Umbilical cord (tissue), 2 donors: Measurements from ENCODE around the gene FAM174B. TPM values are rescaled to one million over a fixed set of nuclear protein-coding genes. Genes with fewer than 3 reads are reported as not detected.
A peak's percentile ranks its signal among the peaks of the same experiment; 100 is the strongest.
"Not testable (repeated sequence)": the region's sequence is repeated elsewhere in the genome, so short reads cannot be mapped to it uniquely, and the experiment has no call there.

Experiments
- DNase-seq: peaks from one replicate; pipeline ENCODE4 v3.0.0-alpha.2; 2015; ENCODE audit warnings: low spot score
- total RNA-seq: library from RNA; depleted of rRNA; stranded (reverse); fragments of >200 nt; gene quantifications from one replicate; pipeline ENCODE4 v1.2.3, GENCODE V29; 2014; ENCODE audit warnings: low replicate concordance; ENCODE audit not compliant: insufficient read depth

The FAM174B gene
- total RNA-seq, 1 donor from 2014 or later, result 4.8 TPM

DNA sequence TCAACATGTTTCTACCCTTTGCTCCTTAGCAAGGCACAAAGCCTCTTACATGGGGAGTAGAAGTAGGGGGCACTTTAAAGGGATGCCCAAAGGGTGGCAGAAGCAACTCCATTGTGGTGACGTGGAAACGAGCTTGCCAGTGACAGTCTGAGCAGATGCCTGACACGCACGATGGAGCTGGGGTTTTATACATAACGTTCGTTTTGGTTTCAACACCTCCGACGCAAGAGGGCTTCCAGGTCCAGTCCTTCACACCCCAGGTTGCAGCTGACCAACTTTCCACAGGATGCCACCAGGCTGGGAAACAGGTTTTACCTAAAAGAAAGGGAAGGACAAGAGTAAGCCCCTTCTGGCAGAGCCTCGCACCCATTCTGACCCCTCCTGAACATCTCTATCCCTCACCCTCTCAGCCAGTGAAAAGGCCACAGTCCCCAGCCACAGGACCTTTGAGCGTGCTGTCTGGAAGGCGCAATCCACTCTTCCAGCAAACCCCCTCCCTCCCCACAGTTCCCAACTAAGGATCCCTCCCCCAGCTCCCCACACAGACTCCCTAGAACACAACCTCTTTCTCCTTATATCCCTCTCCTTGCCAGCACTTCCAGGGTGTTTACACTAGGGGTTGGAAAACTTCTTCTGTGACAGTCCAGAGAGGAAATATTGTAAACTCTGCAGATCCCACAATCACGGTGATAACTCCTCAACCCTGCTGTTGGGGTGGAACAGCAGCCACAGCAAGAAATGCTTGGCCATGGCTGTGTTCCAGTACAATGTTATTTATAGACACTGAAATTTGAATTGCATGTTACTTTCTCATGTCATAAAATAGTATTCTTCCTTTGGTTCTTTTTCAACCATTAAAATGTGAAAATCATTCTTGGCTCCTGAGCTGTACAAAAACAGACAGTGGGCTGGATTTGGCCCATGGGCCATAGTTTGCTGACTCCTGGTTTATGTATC, 36.2 kb downstream of the FAM174B start:
- peak; percentile 86 for DNase-seq

DNA sequence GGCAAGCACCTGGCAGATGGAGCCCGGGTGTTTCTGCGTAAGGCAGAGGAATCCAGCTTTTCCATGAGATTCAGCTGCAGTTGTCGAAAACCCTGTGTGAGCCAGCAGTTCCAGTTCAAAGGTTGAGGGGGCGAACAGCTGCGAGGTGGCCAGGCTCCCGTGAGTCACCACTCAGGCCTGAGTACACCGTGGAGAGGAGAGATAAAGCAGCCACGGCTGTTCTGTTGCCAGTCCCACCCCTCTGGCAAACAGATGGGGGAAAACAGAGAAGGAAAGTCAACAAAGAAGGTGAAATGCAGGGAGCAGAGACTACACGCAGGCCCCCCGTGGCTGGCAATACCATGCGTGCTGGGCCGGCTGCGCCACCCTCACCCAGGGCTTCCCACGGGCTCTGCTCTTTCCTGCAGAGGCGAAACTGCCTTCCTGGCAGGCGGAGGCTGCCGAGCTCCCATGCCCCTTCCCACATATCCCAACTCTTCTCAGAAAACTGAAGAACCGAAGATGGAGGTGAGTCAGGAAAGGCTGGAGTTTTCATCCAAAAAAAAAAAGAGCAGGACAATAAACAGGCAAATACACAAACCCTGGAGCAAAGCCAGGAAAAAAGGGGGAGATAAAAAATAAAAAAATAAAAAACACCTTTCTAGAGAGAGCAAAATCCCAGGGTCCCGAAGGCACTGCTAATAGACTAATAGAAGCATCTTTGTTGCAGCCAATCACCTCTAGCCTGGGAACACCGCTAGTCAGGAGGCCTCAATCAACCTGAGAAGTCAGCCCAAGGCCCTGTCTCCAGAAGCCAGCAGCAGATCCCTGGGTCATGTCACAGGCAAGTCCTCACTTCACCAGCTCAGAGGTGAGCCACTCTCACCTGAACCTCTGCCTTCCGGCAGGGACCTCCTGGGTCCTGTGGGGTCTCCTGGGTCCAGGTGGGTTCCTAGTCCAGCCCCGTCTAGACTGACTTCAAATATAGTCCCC, 37.7 kb downstream of the FAM174B start:
- peak; percentile 41 for DNase-seq

DNA sequence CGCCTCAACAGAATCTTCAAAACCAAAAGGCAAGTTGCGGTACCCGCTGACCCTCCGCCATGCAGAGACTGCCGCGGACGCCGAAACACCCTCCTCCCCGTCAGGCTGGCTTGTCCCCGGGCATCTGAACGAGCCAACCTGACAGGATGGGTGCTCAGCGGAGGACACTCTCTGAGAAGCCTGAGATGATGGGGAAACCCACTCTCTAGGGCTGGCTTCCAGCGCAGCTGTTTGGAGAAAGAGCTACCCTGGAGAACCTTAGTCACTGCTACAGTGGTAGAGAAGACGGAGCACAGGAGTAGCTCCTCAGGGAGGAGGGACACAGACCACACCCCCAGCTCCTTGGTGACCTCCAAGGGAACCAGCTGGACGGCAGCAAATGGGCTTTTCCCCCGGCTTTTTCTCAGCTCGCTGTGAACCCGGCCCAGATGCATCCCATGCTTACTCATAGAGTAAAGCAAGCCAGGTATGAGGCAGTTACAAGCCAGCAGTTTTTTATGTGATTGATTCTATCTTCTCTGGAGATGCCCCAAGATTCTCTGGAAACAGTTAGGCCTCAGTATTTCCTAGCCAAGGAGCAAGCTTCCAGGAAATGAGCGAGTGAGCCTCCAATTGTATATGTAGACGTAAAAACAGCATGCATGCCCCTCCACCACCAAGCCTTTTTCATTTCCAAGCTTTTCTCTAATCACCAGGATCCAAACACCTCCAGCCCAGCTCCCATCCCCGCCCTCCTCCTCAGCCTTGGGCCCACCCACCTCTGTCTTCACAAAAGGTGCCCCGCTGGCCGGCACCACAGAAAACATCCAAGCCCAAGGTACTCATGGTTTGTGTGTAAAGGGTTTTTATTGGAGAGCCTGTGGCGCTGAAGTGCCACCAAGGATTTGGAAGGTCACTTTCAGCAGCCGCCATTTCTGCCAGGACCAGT, 38.7 kb downstream of the FAM174B start:
- DNase-seq, result no peak

DNA sequence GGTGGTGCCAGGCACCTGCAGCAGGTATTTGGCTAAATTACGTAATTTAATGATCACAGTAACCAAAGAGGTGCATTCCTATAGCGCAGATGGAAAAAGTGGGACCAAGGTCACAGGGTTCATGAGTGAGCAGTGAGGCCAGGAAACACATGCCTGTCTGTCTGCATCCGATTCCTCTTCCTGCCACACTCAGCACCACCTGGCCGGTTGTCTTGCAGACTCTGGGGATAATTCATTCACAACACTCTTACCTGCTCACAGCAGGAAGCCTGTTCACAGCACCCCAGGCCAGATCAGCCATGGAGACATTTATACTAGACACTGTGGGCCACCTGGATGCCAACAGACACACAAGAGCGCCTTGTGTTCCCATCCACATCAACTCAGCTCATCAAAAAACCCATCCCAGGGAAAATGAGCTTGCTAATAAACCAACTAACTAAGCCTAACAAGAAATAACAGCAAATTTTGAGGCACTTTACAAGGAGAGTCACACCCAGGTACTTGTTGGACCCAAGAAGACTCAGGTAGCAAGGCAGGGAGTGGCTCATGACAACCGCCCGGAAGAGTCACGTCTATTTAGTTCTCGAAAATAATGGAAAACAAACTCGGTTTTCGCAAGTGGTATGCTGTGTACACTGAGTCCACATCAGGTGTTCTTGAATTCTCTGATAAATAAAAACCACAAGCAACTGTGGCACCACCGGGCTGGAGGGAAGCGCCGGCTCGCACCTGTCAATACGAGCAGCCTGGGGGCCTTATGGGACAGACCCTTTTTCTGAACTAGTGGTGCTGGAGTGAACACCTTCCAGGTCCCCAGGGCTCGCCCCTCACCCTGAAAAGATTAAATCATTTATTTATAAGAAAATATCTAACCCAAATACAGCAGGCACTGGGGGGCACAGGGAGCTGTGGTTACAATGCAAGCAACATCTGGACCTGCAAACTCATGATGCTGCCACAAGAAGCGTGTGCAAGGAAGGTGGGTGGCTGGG, 40.5 kb downstream of the FAM174B start:
- DNase-seq, result no peak

DNA sequence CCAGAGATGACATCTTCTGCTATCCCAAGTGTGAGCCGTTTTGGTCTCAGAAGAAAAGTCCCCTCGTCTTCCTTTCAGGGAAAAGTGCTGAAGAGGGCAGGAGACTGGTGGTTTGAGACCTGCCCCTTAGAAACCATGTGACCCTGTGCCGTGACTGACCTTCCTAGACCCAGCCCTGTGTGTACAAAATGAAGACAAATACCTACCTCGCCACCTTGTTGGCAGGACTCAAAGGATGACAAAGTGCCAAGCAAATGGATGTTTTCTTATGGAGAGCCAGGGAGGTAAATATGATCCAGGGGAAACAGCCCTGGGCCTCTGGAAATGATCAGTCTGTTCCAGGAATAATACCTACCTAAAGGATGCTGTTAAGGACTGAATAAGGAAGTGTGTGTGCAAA, 41.3 kb downstream of the FAM174B start:
- DNase-seq, result no peak

DNA sequence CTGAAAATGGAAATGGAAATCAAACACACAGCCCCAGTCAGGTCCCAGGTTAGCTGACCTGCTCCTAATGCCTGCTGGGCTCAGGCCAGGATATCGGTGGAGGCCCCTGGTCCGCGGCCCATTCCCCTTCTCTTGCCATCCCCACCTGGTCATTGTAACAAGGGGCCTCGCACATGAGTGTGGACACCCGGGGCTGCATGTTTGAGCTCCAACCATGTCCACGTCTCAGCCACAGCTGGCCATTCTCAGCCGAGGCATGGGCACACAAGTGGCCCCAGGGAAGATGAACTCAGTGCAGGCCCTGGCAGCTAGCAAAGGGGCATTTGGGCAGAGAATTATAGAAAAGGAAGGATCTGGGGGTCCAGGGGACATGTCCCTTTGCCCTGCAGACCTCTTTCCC, 41.7 kb downstream of the FAM174B start:
- no peak for DNase-seq

DNA sequence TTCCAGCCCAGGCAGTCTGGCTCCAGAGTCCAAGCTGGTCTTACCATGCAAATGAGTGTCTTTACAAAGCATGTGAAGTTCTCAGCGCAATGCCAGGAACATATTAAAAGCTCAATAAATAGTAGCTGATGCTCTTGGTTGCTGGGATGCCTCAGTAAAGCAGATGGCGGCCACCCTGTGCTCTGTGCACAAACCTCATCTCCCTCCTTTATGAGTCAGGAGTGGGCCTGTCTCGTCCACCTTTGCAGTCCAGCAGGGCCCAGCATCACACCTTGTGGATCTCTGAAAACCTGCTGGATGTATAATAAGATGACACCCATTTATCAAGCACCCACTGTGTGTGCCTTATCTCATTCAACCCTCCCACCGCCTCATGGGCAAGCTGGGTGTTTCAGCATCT, 42.7 kb downstream of the FAM174B start:
- no peak for DNase-seq

DNA sequence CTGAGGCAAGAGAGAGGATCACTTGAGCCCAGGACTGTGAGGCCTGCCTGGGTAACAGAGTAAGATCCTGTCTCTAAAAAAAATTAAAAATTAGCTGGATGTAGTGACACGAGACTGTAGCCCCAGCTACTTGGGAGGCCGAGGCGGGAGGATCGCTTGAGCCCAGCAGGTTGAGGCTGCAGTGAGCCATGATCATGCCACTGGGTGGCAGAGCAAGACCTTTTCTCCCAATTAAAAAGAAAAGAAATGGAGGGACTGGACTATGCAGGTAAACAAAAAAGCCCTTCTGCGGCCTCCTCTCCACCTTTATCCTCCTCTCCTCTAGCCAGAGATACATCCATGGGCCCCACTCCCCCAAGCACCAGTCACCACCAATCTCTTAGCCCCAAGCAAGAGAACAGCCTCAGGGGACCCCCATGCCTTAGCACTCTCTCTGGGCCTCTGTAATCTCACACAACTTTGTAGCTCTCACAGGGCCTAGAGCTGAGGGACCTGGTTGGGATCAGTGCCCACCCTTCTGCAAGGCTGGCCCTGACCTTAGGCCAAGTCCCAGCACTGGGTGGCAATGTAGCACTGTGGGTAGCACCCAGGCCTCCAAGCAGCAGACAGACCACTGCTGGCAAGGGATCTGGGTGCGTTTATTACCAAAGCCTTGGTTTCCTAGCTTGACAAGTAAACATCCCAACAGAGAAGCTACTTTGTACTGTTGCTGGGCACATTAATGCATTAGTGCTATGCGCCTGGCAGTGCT, 43.4 kb downstream of the FAM174B start:
- no peak for DNase-seq

DNA sequence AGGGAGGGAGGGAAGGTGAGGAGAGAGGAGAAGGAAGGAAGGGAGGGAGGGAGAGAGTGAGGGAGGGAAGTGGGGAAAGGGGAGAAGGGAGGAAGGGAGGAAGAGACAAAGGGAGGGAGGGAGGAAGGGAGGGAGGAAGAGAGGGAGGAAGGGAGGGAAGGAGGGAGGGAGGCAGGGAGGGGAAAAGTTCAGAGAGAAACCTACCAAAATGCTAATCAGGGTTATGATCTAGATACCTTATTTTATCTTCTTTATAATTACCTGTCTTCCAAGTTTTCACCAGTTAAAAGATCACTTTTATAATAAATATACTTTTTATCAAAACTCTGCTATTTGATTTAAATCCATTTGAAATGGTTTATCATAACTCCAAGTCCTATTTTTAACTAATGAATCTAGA, 44.4 kb downstream of the FAM174B start:
- no peak for DNase-seq

DNA sequence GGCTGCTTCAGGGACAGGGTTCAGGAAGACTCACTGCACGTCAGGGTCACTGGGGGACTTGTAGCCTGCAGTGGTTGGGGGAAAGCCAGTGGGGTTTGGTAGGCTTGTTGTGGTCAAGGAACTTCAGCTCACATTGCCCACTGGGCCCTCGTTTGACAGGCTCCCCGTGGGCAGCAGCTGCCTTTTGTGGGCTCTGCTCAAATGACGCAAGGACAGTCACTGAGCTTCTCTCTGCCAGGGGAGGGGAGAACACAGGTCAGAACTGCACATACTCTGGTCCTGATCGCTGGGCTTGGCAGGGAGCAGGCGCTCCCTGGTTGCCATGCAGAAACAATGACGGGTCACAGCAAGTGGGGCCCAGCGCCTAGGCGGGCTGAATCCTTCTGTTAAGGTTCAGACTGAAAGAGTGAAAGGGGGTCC, 45.5 kb downstream of the FAM174B start:
- DNase-seq, result no peak

DNA sequence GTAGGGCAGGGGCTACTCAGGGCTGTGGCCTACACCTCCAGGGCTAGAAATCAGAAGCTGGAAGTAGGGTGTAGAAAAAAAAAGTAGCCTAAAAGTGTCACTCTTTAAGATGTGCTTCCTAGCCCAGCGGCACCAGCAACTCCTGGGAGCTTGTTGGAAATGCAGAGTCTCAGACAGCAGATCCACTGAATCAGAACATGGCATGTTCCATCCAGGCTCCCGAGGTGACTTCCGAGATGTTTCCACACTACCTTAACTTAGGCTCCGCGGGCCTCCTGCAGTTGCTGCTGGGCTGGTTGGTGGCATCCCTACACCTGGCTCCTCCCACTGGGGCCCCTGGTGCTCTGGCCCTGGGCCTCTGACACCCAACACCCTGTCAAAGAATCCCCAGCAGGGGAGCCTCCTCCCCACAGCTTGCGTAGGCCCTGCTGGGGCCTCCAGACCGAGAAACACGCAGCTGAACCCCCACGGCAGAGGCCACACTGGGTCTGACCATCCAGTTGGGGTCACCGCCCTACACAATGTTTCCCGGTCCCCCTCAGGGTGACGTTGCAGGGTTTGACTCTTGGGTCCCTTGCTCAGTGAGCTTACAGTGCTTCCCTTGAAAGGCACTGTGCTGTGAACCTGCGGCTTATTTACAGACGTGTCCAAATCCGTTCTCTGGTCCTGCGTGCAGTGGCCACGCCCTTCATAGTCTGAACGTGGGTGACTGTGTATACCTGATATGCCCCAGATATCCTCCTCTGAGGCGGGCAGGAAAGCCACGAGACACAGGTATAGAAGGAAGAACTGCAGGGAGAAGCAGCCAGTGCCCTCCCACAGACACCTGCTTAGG, 46.5 kb downstream of the FAM174B start:
- DNase-seq, result no peak

DNA sequence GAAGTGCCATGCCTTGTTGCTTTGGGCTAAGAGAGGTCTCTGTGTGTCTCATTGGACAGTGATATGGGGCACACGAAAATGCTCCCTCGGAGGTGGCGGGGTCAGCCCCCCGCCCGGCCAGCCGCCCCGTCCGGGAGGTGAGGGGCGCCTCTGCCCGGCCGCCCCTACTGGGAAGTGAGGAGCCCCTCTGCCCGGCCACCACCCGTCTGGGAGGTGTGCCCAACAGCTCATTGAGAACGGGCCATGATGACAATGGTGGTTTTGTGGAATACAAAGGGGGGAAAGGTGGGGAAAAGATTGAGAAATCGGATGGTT, 48.8 kb downstream of the FAM174B start:
- DNase-seq, result not testable (repeated sequence)

DNA sequence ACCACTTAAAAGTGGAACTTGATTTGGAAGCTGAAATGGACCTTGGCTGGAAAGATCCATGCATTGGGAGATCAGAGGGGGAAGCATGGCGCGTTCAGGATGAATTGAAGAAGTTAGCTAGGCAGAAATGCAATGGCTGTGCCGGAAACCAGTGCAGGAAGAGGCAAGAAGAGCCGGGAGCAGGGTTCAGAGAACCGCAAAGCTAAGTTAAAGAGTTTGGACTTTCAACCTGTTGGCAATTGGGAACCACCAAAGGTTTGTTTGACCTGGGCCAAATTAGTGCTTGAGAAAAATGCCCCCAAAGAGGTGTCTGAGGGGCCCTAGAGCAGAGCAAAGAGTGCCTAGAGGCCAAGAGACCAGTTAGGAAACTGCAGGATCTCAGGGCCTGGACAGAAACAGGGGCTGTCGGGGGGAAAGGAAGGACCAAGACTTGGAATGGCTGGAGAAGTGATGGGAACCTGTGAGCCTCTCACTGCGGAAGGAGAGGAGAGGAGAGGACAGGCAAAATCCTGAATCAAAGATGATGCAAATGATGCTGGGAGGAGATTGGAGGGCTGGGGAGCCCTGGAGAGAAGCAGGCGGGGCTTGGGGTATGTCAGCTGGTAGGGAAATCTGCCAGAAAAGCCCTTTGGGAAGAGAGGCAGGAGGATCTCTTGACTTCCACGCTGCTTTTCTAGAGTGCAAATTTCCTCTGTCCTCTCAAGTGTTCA, 49.3 kb downstream of the FAM174B start:
- no peak for DNase-seq

DNA sequence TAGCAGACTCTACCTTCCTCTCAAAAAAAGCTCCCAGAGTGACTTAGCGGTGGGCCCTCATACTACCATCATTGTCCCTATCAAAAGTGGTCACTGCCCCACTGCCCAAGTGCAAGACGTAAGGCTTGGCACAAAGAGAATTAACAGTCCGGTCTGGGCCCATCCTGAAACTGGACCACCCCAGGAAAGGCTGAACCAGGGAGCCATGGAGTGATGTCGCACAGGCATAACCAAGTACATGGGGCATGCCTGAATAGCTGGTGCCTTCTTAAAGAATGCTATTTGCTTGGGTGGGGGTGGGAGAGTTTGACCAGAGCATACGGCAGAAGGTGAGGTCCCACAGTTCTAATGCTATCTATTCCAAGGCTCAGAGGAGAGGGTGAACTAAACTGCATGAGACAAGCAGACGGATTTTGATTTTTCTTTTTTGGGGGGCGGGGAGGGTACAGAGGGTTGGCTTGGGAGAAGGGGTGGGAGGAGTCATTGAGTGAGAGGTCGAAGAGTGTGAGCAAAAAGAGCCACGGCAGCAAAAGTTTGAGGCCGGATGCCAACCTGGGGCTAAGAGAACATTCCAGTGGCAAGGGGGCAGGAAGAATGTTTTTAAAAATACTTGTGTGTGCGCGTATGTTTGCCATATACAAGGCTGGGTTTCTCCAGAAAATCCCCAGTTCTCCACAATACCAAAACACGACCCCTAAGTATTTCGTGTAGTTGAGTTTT, 50.2 kb downstream of the FAM174B start:
- no peak for DNase-seq

DNA sequence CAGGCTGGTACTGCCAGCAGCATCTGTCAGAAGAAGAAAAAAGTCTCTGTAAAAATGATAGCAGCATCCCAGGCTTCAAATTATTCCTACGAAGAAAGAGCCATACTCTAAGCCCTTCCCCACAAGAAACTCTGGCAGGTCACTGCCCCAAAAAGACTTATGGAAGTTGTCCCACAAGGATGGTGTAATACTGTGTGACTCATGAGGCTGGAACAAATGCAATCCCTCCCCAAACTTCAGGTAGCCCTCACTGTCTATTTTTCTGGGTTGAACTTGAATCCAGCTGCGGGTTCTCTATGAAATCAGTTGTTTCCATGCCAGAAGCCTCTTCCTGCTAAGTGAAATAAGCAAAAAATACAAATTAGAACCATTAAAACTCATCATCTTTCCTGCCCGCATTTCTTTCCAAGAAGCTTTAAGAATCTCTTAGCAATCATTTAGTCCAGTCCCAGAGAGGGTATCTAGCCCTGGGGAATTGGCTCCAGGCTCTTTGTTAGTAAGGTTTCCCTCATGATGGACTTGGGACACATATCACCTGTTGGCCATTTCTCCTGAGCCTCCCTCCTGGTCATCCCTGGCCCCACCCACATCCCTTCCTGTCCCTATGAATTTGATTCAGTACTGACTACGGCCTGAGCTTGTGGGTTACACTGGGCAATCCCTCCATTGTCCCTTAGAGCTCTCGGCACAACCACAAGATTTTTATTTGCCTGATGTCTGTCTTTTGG, 51.7 kb downstream of the FAM174B start:
- no peak for DNase-seq

DNA sequence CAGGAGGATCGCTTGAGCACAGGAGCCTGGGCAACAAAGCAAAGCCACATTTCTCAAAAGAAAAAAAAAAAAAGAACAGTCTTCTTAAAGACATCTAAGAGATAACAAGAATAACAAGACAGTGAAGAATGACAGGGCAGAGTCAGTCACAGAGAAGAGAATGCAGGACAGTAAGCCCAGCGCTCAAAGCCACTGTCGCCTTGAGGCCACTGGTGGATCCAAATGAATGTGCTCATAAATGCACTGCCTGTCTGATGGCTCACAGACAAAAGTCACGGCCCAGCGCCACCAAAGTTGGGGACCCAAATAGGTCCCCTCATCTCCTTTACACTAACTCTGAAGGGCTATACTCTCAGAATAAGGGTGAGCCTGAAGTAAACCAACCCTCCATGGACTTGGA, 52.3 kb downstream of the FAM174B start:
- DNase-seq, result no peak

DNA sequence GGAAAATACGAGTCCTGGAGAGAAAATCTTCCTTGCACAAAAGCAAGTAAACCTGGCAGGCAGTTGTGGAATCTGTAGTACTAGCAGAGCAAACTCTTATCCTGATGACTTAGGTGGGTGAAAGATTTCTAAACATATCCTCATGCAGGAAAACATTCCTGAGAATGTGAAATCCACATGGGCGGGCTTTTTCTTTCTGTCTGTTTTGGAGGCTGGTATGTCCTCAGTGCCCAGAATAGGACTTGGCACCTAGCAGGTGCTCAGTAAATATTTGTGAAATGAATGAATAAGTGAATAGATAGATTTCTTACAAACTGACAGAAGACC, 53.3 kb downstream of the FAM174B start:
- no peak for DNase-seq
